Astrocyte (in vitro differentiated cells and primary cell): ENCODE data around the gene SERPINI1.

ENCODE experiments used
- EZH2 ChIP-seq: IDR thresholded peaks from 2 replicates; pipeline ENCODE4 v1.6.1; 2012; ENCODE audit warnings: mild to moderate bottlenecking, low read length, inconsistent platforms; ENCODE audit not compliant: insufficient read depth
- TF ChIP-seq, protein P1 (sequence below): IDR thresholded peaks from 2 replicates; pipeline ENCODE4 v1.5.1; 2011; ENCODE audit warnings: low read depth, mild to moderate bottlenecking, inconsistent platforms, low read length, moderate library complexity; ENCODE audit not compliant: insufficient read depth

DNA sequence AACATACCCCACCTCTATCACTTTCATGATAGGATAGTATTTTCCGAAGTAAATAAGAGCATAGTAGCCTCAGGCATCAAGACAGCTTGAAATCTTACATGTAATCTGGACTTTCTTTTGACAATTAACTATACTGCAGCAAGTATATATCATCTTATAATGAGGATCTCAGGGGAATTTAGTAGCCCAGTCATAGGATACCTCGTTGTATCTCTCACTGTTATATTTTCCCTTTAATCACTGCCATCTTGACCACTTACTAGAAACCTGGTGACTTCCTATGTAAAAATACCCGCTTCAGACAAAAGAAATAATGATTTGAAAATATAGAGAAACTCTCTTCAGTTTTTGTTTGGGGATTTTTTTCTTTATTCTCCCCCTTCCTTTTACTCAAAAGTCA is 88.2 kb downstream of the SERPINI1 start:
- no peak for TF ChIP-seq EZH2
- TF ChIP-seq, protein P1, sequence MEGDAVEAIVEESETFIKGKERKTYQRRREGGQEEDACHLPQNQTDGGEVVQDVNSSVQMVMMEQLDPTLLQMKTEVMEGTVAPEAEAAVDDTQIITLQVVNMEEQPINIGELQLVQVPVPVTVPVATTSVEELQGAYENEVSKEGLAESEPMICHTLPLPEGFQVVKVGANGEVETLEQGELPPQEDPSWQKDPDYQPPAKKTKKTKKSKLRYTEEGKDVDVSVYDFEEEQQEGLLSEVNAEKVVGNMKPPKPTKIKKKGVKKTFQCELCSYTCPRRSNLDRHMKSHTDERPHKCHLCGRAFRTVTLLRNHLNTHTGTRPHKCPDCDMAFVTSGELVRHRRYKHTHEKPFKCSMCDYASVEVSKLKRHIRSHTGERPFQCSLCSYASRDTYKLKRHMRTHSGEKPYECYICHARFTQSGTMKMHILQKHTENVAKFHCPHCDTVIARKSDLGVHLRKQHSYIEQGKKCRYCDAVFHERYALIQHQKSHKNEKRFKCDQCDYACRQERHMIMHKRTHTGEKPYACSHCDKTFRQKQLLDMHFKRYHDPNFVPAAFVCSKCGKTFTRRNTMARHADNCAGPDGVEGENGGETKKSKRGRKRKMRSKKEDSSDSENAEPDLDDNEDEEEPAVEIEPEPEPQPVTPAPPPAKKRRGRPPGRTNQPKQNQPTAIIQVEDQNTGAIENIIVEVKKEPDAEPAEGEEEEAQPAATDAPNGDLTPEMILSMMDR = no peak
